Measurements from ENCODE around the gene MKRN2OS.

MKRN2OS gene

DNA sequence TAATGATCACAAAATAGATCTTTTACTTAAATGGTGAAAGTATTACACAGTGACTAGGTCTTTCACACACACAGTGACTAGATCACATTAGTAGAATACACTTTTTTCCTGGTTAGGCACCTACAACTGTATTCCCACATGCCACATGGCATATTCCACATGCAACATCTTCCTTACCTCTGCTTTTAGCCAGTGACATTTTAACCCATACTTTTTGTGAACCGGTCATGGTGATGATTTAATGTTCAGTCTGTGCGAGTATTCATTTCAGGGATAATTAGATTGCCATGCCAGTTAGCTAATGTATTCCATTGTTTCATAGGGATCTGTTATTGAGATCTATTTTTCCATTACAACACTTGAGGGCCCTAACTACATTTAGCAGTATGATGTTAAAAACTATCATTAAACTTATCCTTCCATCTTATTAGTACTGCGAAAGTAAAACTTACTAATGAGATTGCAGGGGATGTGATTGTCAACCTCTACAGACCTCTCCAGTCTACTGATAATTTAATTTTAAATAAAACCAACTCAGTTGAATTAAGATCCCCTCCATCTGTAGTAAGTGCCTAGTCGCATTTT, 32.7 kb downstream of the MKRN2OS start:
- Mint-ChIP-seq H3K27ac (no peak overlapping the region), H3K4me3 (no peak overlapping the region), H3K27me3 (no peaks in the 10 kb centered on the region), H3K9me3 (no peaks in the 10 kb centered on the region), H3K36me3 (peaks cover 47% of the 10 kb centered on the region), H3K4me1 (no peaks in the 10 kb centered on the region)
- no peak for ATAC-seq

DNA sequence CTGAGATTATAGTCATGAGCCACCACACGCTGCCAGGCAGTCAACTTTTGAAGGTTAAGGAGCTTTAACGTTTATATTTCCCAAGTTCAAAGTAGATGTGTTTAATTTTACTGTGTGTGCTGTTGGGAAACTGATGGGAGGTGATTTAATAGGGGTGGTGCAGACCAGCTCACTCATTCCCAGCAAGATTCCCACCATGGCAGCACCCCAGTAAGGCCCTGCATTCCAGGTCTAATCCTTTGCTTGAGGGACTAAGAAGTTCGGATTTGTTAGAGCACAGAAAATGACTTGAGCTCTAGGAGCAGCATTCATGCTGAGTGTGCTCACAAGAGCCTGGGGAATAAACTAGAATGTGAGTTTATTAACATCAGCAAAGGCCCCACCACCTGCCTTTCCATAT, 35.8 kb downstream of the MKRN2OS start:
- H3K9me3 Mint-ChIP-seq: no peaks in the 10 kb centered on the region
- no peak overlapping the region for H3K27ac Mint-ChIP-seq
- no peaks in the 10 kb centered on the region for H3K4me1 Mint-ChIP-seq

DNA sequence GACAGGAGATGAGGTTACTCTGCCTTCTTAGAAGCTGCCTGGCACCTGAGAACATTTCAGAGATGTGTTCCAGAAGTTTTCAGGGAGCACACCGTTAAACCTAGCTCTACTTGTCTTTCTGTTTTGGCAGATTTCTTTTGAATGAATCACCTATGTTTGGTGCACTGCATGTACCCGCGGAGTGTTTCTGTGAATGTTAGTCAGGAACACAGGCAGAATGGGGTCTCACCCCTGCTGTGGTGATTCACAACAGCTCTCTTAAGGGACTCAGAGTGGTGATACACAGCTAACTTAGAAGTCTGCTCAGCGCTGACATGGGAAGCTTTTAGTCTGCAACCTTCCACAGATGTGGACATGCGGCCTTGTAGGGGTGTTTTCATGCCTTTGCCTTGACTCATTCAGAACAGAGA, 37.0 kb downstream of the MKRN2OS start:
- no peak overlapping the region for H3K27ac Mint-ChIP-seq
- no peak for ATAC-seq
- H3K27me3 Mint-ChIP-seq: no peaks in the 10 kb centered on the region
- no peaks in the 10 kb centered on the region for H3K9me3 Mint-ChIP-seq
- H3K4me1 Mint-ChIP-seq: peaks cover 3% of the 10 kb centered on the region
- H3K36me3 Mint-ChIP-seq: peaks cover 69% of the 10 kb centered on the region
- H3K4me3 Mint-ChIP-seq: no peak overlapping the region

More for the DNA sequence above, 35.8 kb downstream of the MKRN2OS start:
- H3K4me3 Mint-ChIP-seq: no peak overlapping the region
- H3K36me3 Mint-ChIP-seq: peaks cover 69% of the 10 kb centered on the region
- ATAC-seq: no peak
- no peaks in the 10 kb centered on the region for H3K27me3 Mint-ChIP-seq

DNA sequence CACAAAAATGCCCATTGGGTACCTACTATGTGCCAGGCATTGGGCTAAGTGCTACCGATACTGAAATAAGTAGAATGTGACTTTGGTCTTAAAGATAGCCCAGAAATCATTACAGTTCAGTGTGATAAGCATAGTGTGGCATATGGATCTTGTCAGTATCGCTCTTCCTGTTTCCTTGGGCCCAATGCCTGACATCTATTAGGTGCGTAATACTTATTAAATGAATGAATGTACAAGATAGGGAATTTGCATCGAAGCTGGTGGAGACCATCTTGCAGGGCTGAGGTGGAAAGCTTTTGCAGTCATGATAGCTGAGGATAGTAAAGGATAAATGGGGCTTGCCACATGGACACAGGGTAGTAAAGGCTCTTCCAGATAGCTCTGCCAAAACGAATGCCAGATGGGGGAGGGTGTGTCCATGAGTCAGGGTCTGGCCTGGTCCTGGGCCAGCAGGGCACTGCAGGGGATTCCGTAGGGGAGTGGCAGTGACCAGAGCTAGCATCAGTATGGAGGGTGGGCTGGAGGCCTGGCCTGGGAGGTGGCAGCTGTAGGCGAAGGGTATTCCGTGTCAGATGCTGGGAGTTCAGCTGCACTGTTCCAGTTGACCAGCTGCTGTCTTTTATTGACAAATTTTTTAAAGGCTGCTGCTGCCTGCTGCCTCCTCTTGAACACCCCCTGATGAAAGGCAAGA, 37.6 kb downstream of the MKRN2OS start:
- Mint-ChIP-seq H3K4me3 (no peak overlapping the region), H3K9me3 (no peaks in the 10 kb centered on the region), H3K36me3 (peaks cover 69% of the 10 kb centered on the region), H3K27me3 (no peaks in the 10 kb centered on the region), H3K4me1 (peaks cover 7% of the 10 kb centered on the region), H3K27ac (no peak overlapping the region)
- no peak for ATAC-seq

DNA sequence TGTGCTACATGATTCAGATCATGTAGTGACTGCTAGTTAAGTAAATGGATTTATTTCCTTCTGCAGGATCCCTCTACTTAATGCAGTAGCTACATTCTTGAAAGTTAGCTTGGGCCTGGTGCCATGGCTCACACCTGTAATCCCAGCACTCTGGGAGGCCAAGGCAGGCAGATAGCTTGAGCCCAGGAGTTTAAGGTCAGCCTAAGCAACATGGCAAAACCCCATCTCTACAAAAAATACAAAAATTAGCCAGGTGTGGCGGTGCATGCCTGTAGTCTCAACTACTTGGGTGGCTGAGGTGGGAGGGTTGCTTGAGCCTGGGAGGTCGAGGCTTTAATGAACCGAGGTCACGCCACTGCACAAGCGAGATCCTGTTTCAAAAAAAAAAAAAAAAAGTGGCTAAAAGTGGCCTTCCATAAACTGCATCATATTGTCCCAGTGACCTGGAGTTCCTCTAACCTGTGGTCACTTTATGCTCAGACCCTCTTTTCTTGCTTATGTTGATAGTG, 39.0 kb downstream of the MKRN2OS start:
- ATAC-seq: no peak
- Mint-ChIP-seq H3K4me3 (no peak overlapping the region), H3K36me3 (peaks cover 73% of the 10 kb centered on the region), H3K4me1 (peaks cover 7% of the 10 kb centered on the region), H3K27me3 (no peaks in the 10 kb centered on the region), H3K27ac (no peak overlapping the region), H3K9me3 (no peaks in the 10 kb centered on the region)

DNA sequence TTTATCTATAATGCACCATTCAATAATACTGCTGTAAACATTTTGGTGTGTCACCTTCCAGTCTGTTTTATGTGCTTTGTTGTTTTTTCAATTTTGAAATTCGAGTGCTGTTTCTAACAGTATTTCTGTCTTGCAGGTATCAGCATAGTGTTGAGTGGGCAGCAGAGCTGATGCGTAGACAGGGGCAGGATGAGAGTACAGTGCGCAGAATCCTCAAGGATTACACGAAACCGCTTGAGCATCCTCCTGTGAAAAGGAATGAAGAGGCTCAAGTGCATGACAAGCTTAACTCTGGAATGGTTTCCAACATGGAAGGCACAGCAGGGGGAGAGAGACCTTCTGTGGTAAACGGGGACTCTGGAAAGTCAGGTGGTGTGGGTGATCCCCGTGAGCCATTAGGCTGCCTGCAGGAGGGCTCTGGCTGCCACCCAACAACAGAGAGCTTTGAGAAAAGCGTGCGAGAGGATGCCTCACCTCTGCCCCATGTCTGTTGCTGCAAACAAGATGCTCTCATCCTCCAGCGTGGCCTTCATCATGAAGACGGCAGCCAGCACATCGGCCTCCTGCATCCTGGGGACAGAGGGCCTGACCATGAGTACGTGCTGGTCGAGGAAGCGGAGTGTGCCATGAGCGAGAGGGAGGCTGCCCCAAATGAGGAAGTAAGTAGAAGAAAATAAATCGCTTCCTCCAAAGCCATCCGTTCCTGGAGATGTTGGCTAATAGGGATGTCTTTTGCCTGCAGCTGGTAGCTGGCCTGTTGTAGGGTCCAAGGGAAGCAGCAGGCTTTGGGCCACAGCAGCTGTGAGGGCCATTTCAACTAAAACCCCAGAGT, 42.0 kb downstream of the MKRN2OS start:
- peaks cover 7% of the 10 kb centered on the region for H3K4me1 Mint-ChIP-seq
- ATAC-seq: no peak
- H3K4me3 Mint-ChIP-seq: no peak overlapping the region
- no peak overlapping the region for H3K27ac Mint-ChIP-seq
- H3K36me3 Mint-ChIP-seq: peaks cover 77% of the 10 kb centered on the region
- no peaks in the 10 kb centered on the region for H3K9me3 Mint-ChIP-seq
- no peaks in the 10 kb centered on the region for H3K27me3 Mint-ChIP-seq

DNA sequence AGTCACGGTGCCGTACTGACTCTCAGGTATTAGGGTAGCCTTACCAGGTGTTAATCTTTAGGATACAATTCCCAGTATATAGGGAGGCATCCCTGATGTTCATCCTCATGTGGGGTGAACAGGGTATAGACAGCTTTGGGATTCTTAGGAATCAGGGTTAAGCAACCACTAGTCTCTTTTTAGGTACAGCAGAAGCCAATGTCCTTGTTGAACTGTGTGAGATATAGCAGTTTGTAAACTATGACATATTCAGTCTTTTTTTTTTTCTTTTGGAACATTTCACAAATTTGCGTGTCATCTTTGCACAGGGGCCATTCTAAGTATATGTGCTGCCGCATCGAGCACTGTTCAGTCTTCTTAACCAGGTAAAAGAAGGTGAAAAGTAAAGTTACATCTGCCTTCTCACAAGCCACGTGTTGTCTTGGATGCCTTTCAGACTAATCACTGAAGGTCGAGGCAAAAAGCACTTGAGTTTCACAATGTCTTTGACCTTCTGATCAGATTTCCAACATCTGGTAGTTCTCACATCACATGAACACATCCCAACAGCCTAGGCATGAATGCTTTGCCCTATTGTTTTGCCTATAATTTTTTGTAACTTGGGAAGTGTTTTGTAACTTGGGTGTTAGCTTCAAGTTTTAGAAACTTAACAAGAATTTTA, 43.8 kb downstream of the MKRN2OS start:
- H3K4me3 Mint-ChIP-seq: no peak overlapping the region
- H3K9me3 Mint-ChIP-seq: no peaks in the 10 kb centered on the region
- no peaks in the 10 kb centered on the region for H3K27me3 Mint-ChIP-seq
- no peak for ATAC-seq
- no peak overlapping the region for H3K27ac Mint-ChIP-seq
- peaks cover 7% of the 10 kb centered on the region for H3K4me1 Mint-ChIP-seq
- H3K36me3 Mint-ChIP-seq: peaks cover 84% of the 10 kb centered on the region

DNA sequence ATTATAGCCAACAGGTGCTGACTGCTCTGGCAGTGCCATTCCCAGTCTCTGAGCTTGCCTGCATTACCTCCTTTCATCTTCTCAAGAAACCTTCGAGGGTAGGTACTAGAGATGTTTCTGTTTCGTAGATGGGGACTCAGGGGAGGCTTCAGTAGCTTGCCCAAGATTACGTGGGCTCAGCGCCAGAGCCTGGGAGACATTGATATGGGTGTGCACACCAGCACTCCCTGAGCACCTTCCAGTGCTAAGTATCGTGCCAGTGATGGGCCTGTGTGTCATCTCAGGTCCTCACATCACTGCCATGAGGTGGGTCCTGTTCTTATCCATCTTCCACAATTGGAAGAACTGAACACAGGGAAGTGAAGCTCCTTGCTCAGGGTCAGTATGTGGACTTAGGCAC, 45.8 kb downstream of the MKRN2OS start:
- ATAC-seq: no peak
- Mint-ChIP-seq H3K27ac (no peak overlapping the region), H3K4me3 (no peak overlapping the region), H3K27me3 (no peaks in the 10 kb centered on the region), H3K36me3 (peaks cover 73% of the 10 kb centered on the region), H3K9me3 (no peaks in the 10 kb centered on the region), H3K4me1 (peaks cover 7% of the 10 kb centered on the region)

DNA sequence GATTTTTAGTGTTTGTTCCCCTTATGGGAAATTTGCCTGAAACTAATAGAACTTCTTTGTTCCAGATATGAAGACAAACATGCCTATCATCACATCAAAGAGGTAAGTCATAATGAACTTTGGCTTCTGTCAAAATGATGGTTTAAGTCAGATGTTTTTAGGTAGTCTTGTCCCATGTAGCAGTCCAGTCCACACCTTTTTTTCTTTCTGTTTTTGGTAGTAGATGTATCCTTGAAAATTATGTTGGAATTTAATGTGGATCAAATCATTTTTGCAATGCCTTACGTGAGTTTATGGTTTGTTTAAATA, 48.9 kb downstream of the MKRN2OS start:
- ATAC-seq: no peak
- no peaks in the 10 kb centered on the region for H3K9me3 Mint-ChIP-seq
- no peaks in the 10 kb centered on the region for H3K4me1 Mint-ChIP-seq
- no peaks in the 10 kb centered on the region for H3K27me3 Mint-ChIP-seq
- peaks cover 65% of the 10 kb centered on the region for H3K36me3 Mint-ChIP-seq
- H3K27ac Mint-ChIP-seq: no peak overlapping the region
- no peak overlapping the region for H3K4me3 Mint-ChIP-seq

DNA sequence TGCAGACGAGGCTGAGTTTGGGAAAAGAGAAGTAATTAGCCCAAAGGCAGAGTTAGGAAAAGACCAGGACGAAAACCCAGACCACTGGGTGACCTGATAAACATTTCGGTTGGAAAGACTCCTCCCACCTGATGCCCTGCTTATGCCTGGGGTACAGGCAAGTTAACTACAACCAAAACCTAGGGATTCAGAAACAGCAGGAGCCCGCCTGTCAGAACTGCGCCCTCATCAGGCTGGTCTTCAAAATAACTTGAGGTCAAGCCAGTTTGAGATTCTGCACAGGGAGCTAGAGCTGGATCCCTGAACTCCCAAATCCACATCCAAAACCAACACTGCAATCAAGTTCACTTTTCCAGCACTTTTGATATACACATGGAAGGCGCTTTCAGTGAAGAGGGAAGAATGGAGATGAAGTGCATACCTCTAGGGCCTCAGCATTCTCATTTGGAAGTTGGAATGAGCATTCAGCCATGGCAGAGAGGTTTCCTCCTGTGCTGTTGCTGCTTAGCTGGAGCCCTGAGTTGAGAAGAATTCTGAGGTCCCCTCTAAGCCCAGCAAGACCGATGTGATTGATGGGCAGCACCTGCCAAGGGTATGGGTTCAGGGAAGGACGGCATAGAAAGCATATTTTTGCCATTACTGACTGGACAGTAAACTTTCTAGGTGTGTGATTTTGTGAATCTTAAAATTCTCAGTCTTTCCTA, 49.4 kb downstream of the MKRN2OS start:
- no peak for ATAC-seq
- H3K4me1 Mint-ChIP-seq: no peaks in the 10 kb centered on the region
- H3K27me3 Mint-ChIP-seq: no peaks in the 10 kb centered on the region
- H3K27ac Mint-ChIP-seq: no peak overlapping the region
- no peaks in the 10 kb centered on the region for H3K9me3 Mint-ChIP-seq
- H3K4me3 Mint-ChIP-seq: no peak overlapping the region
- peaks cover 65% of the 10 kb centered on the region for H3K36me3 Mint-ChIP-seq

DNA sequence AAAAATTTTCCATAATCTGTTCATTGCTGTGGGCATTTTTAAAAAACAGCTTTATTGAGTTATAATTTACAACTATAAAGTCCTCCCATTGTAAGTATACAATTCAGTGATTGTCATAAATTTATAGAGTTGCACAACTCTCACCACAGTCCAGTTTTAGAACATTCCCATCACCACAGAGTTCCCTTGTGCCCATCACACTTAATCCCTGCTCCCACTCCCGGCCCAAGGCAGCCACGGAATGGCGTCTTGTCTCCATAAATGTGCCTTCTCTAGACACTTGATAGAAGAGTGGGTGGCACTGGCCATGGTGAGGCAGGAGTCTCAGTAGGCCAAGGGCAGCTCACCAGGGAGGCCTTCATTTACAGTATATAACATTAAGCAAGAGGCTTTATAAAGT, 54.8 kb downstream of the MKRN2OS start:
- Mint-ChIP-seq H3K36me3 (peaks cover 60% of the 10 kb centered on the region), H3K27me3 (no peaks in the 10 kb centered on the region), H3K4me1 (peaks cover 20% of the 10 kb centered on the region), H3K4me3 (no peak overlapping the region), H3K9me3 (no peaks in the 10 kb centered on the region), H3K27ac (no peak overlapping the region)
- ATAC-seq: no peak

DNA sequence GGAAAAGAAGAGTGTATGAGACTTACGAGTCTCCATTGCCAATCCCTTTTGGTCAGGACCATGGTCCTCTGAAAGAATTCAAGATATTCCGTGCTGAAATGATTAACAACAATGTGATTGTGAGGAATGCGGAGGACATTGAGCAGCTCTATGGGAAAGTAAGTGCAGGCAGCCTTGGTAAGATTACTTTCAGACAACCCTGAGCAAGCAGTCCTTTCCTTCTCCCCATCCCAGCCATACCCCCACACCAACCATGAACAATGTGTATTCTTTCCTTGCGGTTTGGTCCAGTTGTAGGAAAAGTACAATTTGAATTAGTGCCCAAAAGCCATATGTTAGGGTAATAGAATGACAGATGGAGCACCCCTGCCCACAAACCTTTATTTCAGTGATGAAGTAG, 55.5 kb downstream of the MKRN2OS start:
- peaks cover 27% of the 10 kb centered on the region for H3K4me1 Mint-ChIP-seq
- no peak overlapping the region for H3K4me3 Mint-ChIP-seq
- no peak for ATAC-seq
- H3K36me3 Mint-ChIP-seq: peaks cover 60% of the 10 kb centered on the region
- H3K27me3 Mint-ChIP-seq: no peaks in the 10 kb centered on the region
- no peak overlapping the region for H3K27ac Mint-ChIP-seq
- H3K9me3 Mint-ChIP-seq: no peaks in the 10 kb centered on the region

All from stimulated activated memory B cell treated with anti-CD40 and anti-IgM and Interleukin-4, amounts not matched to agents 10 μg/mL and 1 μg/mL and 100 μg/mL, for 72 hours (primary cell).